Measurements from ENCODE around the gene ARHGEF38.
"Not testable (repeated sequence)": the region's sequence is repeated elsewhere in the genome, so short reads cannot be mapped to it uniquely, and the experiment has no call there.

The ARHGEF38 gene

DNA sequence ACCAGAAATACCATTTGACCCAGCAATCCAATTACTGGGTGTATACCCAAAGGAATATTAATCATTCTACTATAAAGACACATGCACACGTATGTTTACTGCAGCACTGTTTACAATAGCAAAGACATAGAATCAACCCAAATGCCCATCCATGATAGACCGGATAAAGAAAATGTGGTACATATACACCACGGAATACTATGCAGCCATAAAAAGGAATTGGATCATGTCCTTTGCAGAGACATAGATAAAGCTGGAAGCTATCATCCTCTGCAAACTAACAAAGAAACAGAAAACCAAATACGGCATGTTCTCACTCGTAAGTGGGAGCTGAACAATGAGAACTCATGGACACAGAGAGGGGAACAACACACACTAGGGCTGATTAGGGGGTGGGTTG is 57.4 kb downstream of the ARHGEF38 start:
- DNase-seq (ENCODE audit: low read depth in 2 of 2): not testable (repeated sequence)

DNA sequence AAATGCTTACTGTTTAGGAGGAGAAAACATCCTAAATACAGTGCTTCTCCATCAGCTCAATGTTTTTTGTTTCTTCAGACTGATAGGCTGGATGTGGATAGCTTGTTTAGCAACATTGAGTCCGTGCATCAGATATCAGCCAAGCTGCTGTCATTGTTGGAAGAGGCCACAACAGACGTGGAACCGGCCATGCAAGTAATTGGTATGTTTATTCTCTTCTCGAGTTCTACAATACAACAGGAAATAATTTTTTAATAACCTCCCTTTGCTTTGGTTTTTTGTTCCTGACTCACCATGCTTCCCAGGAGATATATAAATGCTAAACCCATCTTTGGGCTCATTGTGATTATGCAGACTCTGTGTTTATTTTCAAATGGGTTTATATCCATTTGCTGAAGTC is 60.9 kb downstream of the ARHGEF38 start:
- no peak for DNase-seq (ENCODE audit: low read depth in 2 of 2)

DNA sequence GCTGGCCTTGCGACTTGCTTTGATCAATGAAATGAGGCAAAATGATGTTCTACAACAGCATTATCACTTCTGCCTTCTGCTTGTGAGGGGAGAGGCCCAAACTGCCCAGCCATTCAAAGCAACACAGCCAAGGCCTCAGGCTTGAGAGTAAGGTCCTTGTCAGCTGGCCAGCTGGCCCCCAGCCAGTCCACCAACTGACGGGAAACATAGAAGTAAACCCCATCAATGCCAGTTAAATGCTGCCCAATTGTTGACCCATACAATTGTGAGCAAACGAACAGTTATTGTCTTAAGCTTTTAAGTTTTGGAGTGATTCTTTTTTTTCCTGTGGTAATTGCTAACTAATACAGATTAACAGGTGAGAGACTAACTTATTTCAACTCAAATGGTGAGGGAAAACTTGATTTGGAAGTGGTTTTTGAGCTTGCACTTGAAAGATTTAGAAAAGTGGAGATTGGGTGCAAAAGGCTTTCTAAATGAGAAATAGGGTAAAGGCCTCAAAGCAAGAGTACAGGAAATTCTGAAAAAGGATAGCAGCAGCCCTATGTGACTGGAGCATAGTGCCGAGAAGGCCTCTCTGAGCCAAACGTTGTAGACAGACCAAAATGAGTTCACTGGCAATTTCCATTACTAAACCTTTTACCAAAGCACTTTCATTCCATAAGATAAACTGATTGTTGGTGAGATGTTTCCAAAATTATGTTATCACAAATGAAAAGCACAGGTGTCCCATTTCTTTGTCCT is 66.9 kb downstream of the ARHGEF38 start:
- no peak for DNase-seq (ENCODE audit: low read depth in 2 of 2)

DNA sequence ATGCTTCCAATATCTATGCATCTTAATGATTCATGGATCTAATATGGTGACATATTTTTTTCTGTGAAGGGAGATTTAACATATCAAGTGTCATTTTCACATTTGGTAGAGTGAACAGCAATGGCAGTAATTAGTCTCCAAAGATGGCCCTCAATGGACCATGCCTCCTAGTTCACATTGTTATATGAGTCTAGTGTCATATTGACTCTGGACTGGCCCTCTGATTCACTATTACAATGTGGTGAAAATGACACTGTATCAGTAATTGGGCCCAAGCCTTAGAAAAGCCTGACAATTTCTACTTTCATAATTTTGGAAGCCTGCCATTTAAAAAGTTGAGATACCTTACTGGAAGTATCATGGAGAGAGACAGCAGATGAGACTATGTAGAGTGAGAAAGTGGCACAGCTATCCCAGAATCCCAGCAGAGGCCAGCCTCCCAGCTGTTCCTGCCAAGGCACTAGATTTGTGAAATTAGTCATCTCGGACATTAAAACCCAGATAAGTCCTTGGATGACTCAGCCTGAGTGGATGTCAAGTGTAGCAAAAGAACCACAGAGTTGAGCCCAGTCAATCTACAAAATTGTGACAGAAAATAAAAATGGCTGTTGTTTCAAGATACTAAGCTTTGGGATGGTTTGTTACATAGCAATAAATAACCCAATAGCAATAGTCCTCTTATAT is 68.4 kb downstream of the ARHGEF38 start:
- no peak for DNase-seq (ENCODE audit: low read depth in 2 of 2)

DNA sequence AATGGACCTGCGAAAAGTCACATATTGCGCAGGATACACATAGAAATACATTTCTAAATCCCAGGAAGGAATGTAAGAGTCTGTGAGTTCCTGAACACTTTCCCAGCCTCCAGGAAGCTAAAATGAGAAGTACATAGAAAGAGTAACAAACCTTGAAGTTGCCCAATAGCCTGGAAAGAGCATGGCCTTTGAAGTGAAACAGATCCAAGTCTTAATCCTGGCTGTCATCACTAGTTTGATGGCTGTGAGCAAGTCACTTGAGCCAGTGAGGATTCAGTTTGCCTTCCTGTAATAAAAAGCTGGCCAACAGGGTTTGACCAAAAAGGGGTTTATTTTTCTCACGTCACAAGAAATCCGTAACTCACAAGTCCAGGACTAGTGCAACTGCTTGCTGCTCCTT is 69.8 kb downstream of the ARHGEF38 start:
- no peak for DNase-seq (ENCODE audit: low read depth in 2 of 2)

DNA sequence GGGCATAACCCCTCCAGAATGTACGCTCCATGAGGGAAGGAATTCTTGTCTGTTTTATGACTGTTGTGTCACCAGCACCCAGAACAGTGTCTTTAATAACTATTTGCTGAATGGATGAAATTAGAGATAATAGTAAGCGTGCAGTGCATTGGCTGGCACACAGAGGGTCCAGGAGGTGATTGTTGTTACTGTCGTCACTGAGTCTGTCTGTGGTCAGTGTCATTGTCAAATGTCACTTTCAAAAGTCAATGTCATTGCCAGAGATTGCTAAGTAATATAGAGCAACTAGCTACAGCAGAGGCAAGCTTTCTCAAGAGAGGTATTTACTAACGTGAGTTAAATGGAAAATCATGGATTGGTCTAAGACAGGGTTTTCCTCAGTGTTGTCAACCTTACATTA is 70.7 kb downstream of the ARHGEF38 start:
- no peak for DNase-seq (ENCODE audit: low read depth in 2 of 2)

DNA sequence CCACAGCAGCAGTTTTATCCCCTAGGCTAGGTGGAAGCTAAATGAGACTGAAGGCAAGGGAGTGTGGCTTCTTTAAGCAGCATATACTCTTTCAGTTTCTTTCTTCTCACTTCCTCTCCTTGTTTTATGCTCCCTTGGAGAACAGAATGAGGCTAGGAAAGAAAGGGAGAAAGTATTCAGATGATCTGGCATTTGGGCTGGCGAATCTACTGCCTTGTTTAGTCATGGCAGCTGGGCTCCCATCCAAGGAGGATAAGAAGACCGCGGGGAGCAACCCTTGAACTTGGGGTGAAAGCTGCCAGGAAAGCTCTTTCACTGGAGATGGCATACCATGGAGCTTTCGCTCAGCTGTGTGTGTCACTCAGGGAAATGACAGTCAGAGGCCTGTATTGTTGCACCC is 72.1 kb downstream of the ARHGEF38 start:
- no peak for DNase-seq (ENCODE audit: low read depth in 2 of 2)

DNA sequence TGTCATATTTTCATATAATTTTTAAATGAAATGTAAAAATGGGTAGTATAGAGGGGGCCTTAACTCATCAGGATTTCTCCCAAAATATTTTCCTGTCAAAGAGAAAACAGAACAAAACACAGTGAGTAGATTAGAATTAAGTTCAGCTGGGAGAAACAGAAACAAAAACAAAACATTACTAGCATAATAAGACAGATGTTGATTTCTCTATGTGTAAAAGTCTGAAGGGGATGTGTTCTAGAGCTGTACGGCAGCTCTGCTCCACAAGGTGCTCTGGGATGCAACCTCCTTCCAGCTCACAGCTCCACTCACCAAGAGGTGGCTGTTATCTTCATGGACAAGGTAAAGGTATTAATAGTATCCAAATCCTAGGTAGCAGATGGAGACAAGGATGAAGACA is 72.8 kb downstream of the ARHGEF38 start:
- DNase-seq (ENCODE audit: low read depth in 2 of 2): no peak

DNA sequence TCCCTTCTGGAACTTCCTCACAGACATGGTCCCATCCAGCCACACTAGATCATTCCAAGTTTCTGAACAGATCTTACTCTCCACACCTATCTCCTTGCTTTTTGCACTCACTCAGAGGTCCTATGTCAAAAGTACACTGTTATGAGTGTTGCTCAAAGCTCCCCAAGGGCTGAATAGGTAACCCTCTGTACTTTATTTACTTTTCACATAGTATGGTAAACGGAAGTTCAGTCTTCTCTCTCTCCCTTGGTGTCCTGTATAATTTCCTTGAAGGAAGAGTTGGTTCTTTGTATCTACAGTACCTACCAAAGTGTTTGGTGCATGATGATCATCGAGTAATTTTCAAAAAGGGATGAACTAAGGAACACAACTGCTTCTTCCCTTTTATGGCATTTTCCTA is 74.4 kb downstream of the ARHGEF38 start:
- no peak for DNase-seq (ENCODE audit: low read depth in 2 of 2)

DNA sequence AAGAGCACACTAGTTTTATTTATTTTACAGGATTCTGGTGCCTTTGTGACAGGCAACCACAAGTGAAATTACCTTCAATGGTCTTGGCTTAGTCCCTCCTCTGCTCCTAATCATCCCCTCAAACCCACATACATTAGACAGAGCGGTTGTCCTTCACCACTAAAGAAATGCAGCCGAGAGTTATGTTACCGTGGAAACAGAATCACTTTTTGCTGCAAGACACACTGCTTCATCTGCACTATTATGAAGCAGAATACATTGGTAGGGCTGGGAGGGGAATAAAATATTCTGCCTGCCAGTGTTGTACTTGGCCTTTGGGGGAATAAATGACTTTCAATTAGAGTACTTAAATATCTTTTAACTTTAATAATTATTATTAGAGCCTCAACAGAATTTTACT is 75.2 kb downstream of the ARHGEF38 start:
- no peak for DNase-seq (ENCODE audit: low read depth in 2 of 2)

DNA sequence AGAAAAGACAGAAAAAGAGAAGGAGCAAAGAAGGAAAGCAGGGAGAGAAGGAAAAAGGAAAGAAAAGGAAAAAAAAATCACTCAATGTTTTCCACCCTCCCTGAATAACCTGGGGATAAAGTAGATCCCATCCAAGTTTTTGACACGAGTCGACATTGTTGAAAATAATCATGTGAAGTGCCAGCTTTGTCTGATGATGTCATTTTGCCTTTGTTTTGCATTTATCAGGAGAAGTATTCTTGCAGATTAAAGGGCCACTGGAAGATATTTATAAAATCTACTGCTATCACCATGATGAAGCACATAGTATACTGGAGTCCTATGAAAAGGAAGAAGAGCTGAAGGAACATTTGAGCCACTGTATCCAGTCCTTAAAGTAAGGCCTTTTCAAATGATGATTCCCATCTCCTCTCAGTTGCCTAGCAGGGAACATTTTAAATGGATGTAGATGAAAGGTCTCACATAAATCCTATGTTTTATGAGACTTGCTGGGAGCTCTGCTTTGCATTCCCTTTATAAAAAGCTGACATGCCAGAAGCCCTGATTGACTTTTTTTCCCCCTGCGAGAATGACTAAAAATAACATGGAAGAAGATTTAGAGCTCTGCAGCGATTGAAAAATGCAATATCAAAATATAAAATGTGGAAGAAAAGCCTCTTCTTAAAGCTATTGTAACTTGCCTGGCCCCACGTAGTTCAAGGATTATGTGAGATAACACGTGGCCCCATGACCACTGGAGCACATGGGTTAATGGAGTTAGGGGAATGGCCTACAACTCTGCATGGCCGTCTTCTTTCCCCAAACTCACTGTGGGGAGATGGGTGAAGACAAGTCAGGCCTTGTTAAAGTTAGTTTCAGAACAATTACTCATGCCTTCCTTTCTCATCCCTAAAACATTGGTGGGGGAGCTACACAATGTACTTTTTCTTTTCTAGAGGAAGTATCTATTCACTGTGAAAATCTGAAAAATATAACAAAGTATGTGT is 78.5 kb downstream of the ARHGEF38 start:
- no peak for DNase-seq (ENCODE audit: low read depth in 2 of 2)

DNA sequence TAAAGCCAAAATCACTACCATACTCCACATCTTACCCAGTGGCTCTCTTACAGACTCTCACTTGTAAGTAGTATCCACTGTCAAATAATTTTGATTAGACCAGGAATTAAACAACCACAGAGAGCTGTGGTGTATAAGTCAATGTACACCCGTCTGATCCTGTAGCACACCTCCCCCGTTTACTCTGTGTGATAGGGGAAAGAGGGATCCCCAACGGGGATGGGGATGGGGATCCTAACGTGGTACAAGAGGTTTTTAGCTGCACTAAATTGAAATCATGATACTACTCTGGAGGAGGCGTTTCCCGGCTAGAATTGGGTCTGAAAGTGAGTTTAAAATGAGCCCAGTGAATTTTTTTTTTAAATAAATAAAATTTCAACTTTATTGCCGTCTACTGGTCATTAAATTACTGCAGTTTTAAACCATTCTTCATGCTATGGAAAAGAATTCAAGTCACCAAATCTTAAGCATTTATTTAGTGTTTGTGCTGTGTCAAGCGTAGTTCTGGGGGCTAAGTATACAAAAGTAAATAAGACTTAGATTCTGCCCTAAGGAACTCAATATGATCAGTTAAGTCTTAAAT is 79.5 kb downstream of the ARHGEF38 start:
- no peak for DNase-seq (ENCODE audit: low read depth in 2 of 2)

DNA sequence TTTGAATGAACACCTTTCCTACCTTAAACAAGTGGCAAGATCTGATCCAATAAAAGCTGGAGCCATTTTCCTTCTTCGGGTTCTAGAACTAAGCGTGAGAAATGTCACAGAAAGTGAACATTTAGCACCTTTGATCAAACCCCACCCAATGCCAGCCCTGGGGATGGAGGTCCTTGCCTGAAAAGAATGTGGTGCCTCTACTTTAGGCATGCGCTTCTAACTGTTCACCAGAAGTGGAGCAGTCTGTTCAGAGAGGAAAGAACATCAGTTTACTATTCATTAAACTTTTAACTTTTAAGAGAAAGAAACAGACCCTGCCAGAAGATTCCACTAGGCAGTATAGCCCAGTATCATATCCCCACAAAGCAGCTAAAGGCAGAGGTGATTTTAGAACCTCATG is 80.2 kb downstream of the ARHGEF38 start:
- no peak for DNase-seq (ENCODE audit: low read depth in 2 of 2)

DNA sequence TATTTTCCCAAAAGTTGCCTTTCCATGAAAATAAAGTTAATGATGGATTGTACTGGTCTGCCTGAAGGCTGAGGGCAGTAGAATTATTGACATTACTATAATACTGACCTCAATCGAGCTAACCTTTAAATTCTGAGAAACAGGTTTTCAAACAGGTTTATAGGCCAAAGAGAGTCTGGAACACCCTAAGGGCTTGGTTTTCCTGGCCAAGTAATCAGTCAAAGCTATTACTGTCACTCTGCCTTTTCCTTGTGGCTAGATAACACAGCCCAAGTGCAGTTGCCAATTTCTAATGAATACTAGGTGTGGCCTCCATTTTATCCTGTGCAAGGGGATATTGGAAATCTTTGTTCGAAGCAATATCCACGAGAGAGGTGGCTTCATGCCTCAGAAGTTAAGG is 80.8 kb downstream of the ARHGEF38 start:
- DNase-seq (ENCODE audit: low read depth in 2 of 2): no peak

DNA sequence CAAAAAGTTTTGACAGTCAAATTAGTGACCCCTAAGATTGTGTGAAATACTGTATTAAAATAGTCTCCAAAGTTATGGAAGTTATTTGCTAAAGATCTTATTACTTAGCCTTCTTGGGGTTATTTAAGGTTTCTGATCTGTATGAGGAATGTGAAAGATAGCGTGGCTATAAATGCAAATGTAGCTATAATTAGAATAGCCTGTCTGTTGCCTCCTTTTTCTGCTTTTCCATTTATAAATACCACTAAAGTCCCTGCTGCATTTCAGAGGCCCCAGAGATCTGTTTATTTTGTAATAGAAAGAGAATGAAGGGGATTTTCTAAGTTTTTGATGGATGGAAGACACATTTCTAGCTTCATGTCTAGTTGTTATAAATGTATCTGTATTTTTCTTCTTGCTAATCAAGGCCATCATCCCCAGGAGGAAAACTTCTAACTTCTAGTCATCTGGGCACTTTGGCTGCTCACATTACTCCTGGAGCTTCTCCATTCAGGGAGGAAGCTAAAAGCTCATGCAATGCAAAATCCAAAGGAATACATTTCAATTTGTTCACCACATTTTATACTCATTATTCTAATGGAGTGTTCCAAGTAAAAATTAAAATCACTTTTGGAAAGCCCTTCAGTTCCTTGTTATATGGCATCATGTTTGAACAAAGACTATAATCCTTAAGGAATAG is 82.1 kb downstream of the ARHGEF38 start:
- DNase-seq (ENCODE audit: low read depth in 2 of 2): no peak

DNA sequence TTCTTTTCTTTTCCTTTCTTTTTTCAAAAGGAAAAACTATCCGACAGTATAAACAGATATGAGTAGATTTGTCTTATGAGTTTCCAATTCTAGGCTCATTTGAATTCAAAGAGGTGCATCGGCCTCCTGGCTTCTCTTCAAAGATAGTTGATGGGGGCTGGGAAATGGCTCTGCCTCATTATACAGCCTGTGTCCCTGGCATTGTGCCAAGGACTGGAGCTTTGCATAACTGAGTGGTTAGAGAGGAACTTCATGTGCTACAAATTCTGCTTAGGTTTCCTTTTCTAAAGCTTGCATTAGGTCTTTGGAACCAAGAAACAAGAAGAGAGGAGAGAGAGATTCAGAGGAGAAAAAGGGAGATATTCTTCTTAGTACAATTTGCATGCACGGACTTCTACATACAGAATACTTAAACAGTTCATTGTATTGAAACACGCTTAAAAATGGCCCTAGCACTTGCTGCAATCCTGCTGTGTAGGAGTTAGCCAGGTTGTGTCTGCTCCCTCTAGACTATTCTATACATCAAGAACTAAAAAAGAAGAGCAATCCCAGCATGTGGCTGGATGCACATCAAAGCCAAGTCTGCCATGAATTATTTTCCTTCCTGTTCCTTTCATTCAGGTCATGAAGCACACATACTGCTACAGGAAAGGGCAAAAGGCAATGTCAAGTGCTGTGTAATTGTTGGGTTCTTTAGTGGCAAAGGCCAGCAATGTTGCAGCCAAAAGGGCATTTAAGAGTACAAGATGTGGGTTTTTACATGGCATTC is 85.2 kb downstream of the ARHGEF38 start:
- peak in 1 of 2 donors; percentile 0 for DNase-seq (ENCODE audit: low read depth in 2 of 2)

DNA sequence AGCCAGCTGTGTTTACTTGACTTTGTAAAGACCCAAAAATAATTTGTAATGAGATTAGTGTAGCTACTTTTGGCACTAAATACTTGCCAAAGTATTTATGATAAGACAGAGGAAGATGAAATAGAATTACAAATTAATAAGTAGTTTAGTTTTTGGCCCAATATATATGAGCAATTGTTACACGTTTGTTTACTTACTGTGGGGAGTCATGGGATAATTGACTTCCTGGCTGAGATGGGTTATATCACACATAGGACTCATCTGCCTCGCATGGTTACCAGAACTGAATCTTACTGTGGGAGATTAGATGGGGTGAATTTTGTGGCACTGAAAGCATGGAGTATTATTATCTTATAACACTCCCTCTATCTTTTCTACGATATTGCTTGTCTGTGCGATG is 89.4 kb downstream of the ARHGEF38 start:
- DNase-seq (ENCODE audit: low read depth in 2 of 2): no peak

DNA sequence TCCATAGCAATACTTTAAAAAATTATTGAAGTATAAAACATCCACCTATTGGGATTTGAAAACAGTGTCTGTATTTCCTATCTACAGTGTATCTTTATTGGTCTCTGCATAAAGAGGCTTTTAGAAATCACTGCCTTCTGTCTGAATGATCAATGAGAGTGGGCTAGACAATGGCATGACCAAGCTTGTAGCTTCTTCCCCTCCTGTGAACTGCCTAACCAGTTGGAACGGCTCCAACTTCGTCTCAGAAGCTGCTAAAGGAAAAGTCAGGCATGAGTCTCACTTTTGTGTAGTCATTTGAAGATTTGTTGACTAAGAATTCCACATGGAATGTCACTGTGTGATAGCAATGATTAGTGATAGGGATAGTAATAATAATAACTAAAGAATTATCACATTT is 91.8 kb downstream of the ARHGEF38 start:
- no peak for DNase-seq (ENCODE audit: low read depth in 2 of 2)

DNA sequence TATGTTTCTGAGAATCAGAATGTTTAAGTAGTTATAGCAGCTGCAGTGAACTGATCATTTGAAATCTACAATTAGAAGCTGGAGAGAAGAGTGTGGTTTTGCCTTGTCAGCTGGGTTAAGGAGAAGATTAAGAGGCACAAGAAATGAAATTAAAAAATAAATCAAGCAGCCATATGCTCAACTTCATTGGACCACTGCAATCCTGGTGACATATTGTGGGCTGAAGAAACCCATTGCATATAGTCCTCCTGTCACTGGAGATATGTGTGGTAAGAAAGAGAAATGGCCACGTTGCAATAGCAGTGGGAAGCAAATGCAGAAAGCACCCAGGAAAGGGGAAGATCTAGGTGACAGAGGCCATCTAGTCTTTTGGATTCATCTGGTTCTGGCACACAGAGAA is 93.0 kb downstream of the ARHGEF38 start:
- DNase-seq (ENCODE audit: low read depth in 2 of 2): no peak

DNA sequence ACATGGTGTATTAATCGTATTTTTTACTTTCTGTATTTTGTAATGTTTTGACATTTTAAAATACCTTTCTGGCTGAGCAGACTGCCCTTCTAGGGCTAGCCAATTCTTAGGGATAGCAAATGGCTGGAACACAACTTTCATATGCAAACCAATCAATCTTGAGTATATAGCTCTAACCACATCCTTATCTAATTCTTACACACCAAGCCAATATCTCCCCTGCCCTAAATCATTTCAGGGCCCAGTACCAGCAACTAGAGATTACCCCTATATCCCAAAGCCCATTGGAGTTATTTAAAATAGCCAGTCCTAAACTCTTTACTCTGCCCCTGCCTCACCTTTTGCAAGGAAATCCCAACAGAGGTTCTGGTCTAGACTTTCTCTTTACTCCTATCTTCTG is 97.8 kb downstream of the ARHGEF38 start:
- DNase-seq (ENCODE audit: low read depth in 2 of 2): no peak

DNA sequence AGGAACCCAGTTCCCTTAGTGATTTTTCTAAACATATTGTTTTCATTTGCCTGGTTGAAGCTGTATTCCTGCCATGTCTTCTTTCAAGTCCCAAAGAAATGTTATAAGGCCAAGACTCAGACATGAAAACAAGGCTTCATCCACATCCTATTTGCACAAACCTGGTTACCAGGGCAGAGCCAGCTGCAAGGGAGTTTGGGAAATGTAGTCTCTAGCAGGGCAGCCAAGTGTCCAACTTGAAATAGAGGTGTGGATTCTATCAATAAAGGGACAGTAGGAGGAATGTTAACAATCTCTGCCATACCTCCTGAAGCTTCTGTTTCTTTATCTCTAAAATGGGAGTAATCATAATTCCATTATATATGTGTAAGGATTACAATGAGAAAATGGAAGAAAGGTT is 99.5 kb downstream of the ARHGEF38 start:
- no peak for DNase-seq (ENCODE audit: low read depth in 2 of 2)
